LNCaP clone FGC (cell line): Measurements from ENCODE around the gene RPL5.

Source experiments
- DNase-seq: peaks from one replicate; pipeline ENCODE4 v3.0.0-alpha.2; 2011; ENCODE audit warnings: low read depth
- H3K4me3 ChIP-seq: 2 replicates; pipeline ENCODE4 v1.5.1; 2011; ENCODE audit warnings: mild to moderate bottlenecking, low read depth, low read length, control low read depth
- CTCF ChIP-seq: IDR thresholded peaks from 2 replicates; pipeline ENCODE4 v1.5.1; 2012; ENCODE audit warnings: mild to moderate bottlenecking; ENCODE audit not compliant: control insufficient read depth, insufficient read depth; ENCODE audit errors: extremely low read depth

The RPL5 gene

GRCh38 chr1:92804721-92805201, 27.1 kb upstream of the RPL5 start:
- DNase-seq = peak; percentile 98
- H3K4me3 ChIP-seq = no peak overlapping the region
- no peak for TF ChIP-seq CTCF

GRCh38 chr1:92805216-92805615, 26.6 kb upstream of the RPL5 start:
- DNase-seq = no peak
- no peak overlapping the region for H3K4me3 ChIP-seq
- TF ChIP-seq CTCF = no peak

GRCh38 chr1:92808381-92808780, 23.5 kb upstream of the RPL5 start:
- no peak for TF ChIP-seq CTCF
- no peak for DNase-seq
- no peak overlapping the region for H3K4me3 ChIP-seq

- no peak overlapping the region for H3K4me3 ChIP-seq
- no peak for DNase-seq
- TF ChIP-seq CTCF = no peak
Measured at GRCh38 chr1:92816732-92817131, 15.1 kb upstream of the RPL5 start.

- TF ChIP-seq CTCF = no peak
- H3K4me3 ChIP-seq = no peak overlapping the region
- DNase-seq = peak; percentile 83
Measured at GRCh38 chr1:92817137-92817697, 14.6 kb upstream of the RPL5 start.

- TF ChIP-seq CTCF = peak; percentile 40
- no peak for DNase-seq
- no peak overlapping the region for H3K4me3 ChIP-seq
Measured at GRCh38 chr1:92817986-92818764, 13.7 kb upstream of the RPL5 start.

GRCh38 chr1:92820024-92820423, 11.8 kb upstream of the RPL5 start:
- H3K4me3 ChIP-seq = no peak overlapping the region
- TF ChIP-seq CTCF = no peak
- DNase-seq = no peak
